Fibroblast of lung (primary cell): ENCODE results near the gene CC2D1B. TPM values are rescaled to one million over a fixed set of nuclear protein-coding genes. Genes with fewer than 3 reads are reported as not detected.

Experiments
- DNase-seq, 2 donors: peaks; one replicate each; pipeline versions ENCODE4 v3.0.0 to v3.0.0-alpha.2; 2010; ENCODE audit warnings: low read depth in 2 of 2
- H2AFZ ChIP-seq: 2 replicates; pipeline ENCODE4 v1.5.1; 2012; ENCODE audit warnings: low read length, control low read depth, inconsistent platforms
- H3K27ac ChIP-seq: 2 replicates; pipeline ENCODE4 v1.5.1; 2011; ENCODE audit warnings: low read length, control low read depth; ENCODE audit not compliant: insufficient read depth
- H3K27me3 ChIP-seq: 2 replicates; pipeline ENCODE4 v1.5.1; 2011; ENCODE audit warnings: mild to moderate bottlenecking, low read length; ENCODE audit not compliant: control insufficient read depth, insufficient read depth
- H3K36me3 ChIP-seq: 2 replicates; pipeline ENCODE4 v1.5.1; 2011; ENCODE audit warnings: low read length; ENCODE audit not compliant: control insufficient read depth, insufficient read depth
- H3K4me1 ChIP-seq: 2 replicates; pipeline ENCODE4 v1.5.1; 2011; ENCODE audit warnings: low read length; ENCODE audit not compliant: control insufficient read depth, insufficient read depth; ENCODE audit errors: extremely low read depth
- H3K4me2 ChIP-seq: 2 replicates; pipeline ENCODE4 v1.5.1; 2011; ENCODE audit warnings: low read length, control low read depth; ENCODE audit not compliant: insufficient read depth; ENCODE audit errors: extremely low read depth
- H3K4me3 ChIP-seq, 4 experiments: fragments of 200-600 bp in 1 of 4; sonication (generic) in 1 of 4; replicated peaks in 1 of 4; 2 replicates each; pipeline ENCODE4 v1.5.1; 2011 to 2016; ENCODE audit warnings: low read length in 4 of 4, low read depth in 3 of 4, mild to moderate bottlenecking in 3 of 4, control low read depth in 2 of 4, inconsistent platforms in 1 of 4, mixed read lengths in 1 of 4; ENCODE audit not compliant: insufficient read depth in 1 of 4; ENCODE audit errors: control extremely low read depth in 1 of 4
- H3K79me2 ChIP-seq: 2 replicates; pipeline ENCODE4 v1.5.1; 2012; ENCODE audit warnings: mild to moderate bottlenecking, low read length, inconsistent platforms; ENCODE audit not compliant: control insufficient read depth, insufficient read depth
- H3K9ac ChIP-seq: 2 replicates; pipeline ENCODE4 v1.5.1; 2011; ENCODE audit warnings: mild to moderate bottlenecking, low read length, control low read depth; ENCODE audit not compliant: insufficient read depth
- H3K9me3 ChIP-seq: 2 replicates; pipeline ENCODE4 v1.5.1; 2012; ENCODE audit warnings: low read depth, low read length; ENCODE audit not compliant: control insufficient read depth, insufficient read depth
- H4K20me1 ChIP-seq: 2 replicates; pipeline ENCODE4 v1.5.1; 2011; ENCODE audit warnings: low read length; ENCODE audit not compliant: control insufficient read depth, insufficient read depth; ENCODE audit errors: extremely low read depth
- EZH2 ChIP-seq: IDR thresholded peaks from 2 replicates; pipeline ENCODE4 v1.5.1; 2012; ENCODE audit warnings: low read length, control low read depth, mild to moderate bottlenecking; ENCODE audit errors: missing control alignments
- polyA plus RNA-seq, 2 donors: library from polyadenylated mRNA; depleted of rRNA in 1 of 2; stranded (reverse) in 1 of 2; unstranded in 1 of 2; fragments of >200 nt; gene quantifications; 2 replicates each; pipeline ENCODE4 v1.2.1, GENCODE V29; 2011 to 2012; ENCODE audit warnings: missing spikeins in 1 of 2
- total RNA-seq: library from RNA; depleted of rRNA; stranded (reverse); fragments of >200 nt; gene quantifications from 2 replicates; pipeline ENCODE4 v1.2.1, GENCODE V29; 2014
- TF ChIP-seq, protein P1 (sequence below), 2 donors: IDR thresholded peaks in 1 of 2; conservative IDR thresholded peaks in 1 of 2; 1 replicate in 1 of 2; 2 replicates in 1 of 2; pipeline ENCODE4 v1.5.1; 2011 to 2012; ENCODE audit warnings: low read length in 2 of 2, control low read depth in 1 of 2, inconsistent platforms in 1 of 2, low read depth in 1 of 2, mild to moderate bottlenecking in 1 of 2

The CC2D1B gene
- total and polyA plus RNA-seq, 2 donors (not counting 1 experiment from before 2014, with no cell fraction given): 14.9 to 28.9 TPM

DNA sequence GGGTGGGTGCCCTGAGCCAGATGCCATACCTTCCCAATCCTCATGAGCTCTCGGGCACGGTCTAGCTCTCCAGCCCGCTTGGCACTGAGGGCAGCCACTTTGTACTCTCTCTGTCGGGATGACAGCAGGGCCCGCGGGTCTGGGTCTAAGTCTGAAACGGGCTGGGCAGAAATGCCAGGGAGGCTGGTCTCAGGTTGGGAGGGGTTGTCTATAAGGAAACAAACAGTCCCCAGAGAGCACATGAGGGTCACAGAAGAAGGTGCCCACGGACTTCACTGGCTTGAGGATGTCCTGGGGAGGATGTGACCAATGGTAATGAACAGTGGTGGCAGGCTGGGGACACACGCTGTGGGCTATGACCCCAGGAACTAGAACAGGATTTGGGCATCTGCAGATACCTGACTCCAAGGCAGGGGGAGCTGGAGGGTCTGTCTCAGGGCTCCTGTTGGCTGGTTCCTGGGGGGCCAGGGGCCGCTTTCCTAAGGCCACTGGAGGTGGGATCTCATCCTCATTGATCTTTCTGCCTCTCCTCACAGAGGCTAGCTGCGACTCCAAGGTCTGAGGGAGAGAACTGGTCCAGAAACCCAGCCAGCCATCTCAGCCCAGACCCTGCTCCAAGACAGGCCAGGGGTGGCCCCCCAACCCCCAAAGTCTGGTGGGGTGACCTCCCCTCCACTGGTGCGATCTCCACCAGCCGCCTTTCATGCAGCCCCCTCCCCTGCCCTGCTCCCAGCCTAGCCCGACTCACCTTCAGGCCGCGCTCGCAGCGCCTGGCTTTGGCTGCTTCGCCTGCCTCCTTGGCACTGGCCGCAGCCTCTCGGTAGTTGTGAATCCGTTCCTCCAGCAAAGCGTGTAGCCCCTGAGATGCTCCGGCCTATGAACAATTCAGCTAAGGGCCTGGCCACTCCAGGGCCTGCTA, 6.1 kb downstream of the CC2D1B start:
- H3K27me3 ChIP-seq: no peaks in the 10 kb centered on the region
- H3K9ac ChIP-seq: no peak overlapping the region
- H3K9me3 ChIP-seq: no peaks in the 10 kb centered on the region
- H3K4me2 ChIP-seq: no peak overlapping the region
- peaks cover 6% of the 10 kb centered on the region for H3K4me1 ChIP-seq
- no peak for TF ChIP-seq EZH2
- TF ChIP-seq, protein P1, sequence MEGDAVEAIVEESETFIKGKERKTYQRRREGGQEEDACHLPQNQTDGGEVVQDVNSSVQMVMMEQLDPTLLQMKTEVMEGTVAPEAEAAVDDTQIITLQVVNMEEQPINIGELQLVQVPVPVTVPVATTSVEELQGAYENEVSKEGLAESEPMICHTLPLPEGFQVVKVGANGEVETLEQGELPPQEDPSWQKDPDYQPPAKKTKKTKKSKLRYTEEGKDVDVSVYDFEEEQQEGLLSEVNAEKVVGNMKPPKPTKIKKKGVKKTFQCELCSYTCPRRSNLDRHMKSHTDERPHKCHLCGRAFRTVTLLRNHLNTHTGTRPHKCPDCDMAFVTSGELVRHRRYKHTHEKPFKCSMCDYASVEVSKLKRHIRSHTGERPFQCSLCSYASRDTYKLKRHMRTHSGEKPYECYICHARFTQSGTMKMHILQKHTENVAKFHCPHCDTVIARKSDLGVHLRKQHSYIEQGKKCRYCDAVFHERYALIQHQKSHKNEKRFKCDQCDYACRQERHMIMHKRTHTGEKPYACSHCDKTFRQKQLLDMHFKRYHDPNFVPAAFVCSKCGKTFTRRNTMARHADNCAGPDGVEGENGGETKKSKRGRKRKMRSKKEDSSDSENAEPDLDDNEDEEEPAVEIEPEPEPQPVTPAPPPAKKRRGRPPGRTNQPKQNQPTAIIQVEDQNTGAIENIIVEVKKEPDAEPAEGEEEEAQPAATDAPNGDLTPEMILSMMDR (conservative IDR thresholded peaks at IDR 0.05 in 1 of 2, IDR thresholded peaks at IDR 0.05 in 1 of 2; ENCODE audit: low read depth in 1 of 2, low read length in 2 of 2): no peak
- H3K36me3 ChIP-seq: peaks cover 46% of the 10 kb centered on the region
- H2AFZ ChIP-seq: no peak overlapping the region
- H3K79me2 ChIP-seq: peaks cover 11% of the 10 kb centered on the region
- no peak for DNase-seq
- no peaks in the 10 kb centered on the region for H4K20me1 ChIP-seq
- H3K4me3 ChIP-seq: no peak overlapping the region
- no peak overlapping the region for H3K27ac ChIP-seq

DNA sequence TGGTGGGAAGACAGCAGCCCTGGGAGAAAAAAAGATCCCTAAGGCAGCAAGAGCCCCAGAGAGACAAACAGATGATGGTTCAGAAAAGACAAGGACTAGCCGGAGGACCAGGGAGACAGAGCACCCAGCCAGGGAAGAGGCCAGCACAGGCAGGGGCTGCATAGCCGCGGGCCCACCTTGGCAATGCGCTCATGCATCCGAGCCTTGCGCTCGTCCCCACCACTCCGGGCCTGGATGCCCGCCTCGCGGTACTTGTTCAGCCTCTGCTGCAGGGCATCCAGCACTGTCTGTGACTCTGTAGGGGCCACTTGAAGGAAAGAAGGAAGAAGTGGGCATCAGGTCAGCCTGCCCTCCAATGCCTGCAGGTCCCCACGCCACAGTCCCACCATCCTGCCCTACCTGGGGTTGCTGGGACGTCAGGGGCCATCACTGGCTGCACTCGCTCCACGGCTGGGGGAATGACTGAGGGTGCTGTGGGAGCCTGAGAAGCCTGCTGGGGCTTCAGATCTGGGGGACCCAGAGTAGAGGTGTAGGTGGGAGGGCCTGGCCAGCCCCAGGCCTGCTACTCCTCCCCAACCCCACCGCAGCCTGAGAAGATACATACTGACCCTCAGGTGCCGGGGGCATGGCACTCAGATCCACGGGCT, 7.0 kb downstream of the CC2D1B start:
- no peak for TF ChIP-seq EZH2
- TF ChIP-seq, protein P1 (conservative IDR thresholded peaks at IDR 0.05 in 1 of 2, IDR thresholded peaks at IDR 0.05 in 1 of 2; ENCODE audit: low read depth in 1 of 2, low read length in 2 of 2): no peak
- Histone ChIP-seq H3K9ac (no peak overlapping the region), H3K4me1 (no peaks in the 10 kb centered on the region), H3K36me3 (peaks cover 51% of the 10 kb centered on the region), H2AFZ (no peak overlapping the region), H3K79me2 (peaks cover 1% of the 10 kb centered on the region), H3K27me3 (no peaks in the 10 kb centered on the region), H3K4me2 (no peak overlapping the region), H4K20me1 (no peaks in the 10 kb centered on the region), H3K27ac (no peak overlapping the region), H3K9me3 (no peaks in the 10 kb centered on the region), H3K4me3 (no peak overlapping the region)
- DNase-seq: no peak

DNA sequence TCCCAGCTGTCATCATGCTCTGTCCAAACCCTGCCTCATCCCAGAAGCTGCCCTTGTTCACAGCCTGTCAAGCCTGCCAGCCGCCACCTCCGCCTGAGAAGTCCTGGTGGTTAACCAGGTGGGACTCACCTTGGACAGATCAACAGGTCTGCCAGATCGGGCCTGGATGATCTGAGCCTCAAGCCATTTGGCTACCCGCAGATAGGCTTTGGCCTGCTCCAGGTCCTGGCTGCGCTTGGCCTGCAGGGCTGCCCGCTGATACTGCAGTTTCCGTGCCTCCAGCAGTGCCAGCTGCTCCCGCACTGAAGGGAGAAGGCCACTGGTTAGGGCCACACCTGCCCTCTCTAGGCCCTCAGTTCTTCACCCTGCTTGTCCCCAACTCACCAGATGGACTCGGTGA, 8.6 kb downstream of the CC2D1B start:
- H3K27me3 ChIP-seq: no peaks in the 10 kb centered on the region
- no peak overlapping the region for H3K9ac ChIP-seq
- H3K4me3 ChIP-seq: no peak overlapping the region
- no peak overlapping the region for H2AFZ ChIP-seq
- H3K4me1 ChIP-seq: no peaks in the 10 kb centered on the region
- peaks cover 55% of the 10 kb centered on the region for H3K36me3 ChIP-seq
- no peaks in the 10 kb centered on the region for H3K79me2 ChIP-seq
- no peaks in the 10 kb centered on the region for H3K9me3 ChIP-seq
- TF ChIP-seq, protein P1 (conservative IDR thresholded peaks at IDR 0.05 in 1 of 2, IDR thresholded peaks at IDR 0.05 in 1 of 2; ENCODE audit: low read depth in 1 of 2, low read length in 2 of 2): no peak
- TF ChIP-seq EZH2: no peak
- DNase-seq: no peak
- H3K27ac ChIP-seq: no peak overlapping the region
- H4K20me1 ChIP-seq: no peaks in the 10 kb centered on the region
- no peak overlapping the region for H3K4me2 ChIP-seq
